SK-N-SH (cell line): ENCODE data around the gene UNCX. TPM values are rescaled to one million over a fixed set of nuclear protein-coding genes. Genes with fewer than 3 reads are reported as not detected.

Experiments
- CTCF ChIA-PET: fragments of 300-600, 350-600 bp; formaldehyde crosslinking; extraction: SDS; loops from one replicate; lab custom pipeline; 2021; lab: Yijun Ruan, JAX
- POLR2A ChIA-PET: fragments of 350-600 bp; sonication (Branson Sonifier 250); formaldehyde crosslinking; extraction: SDS; loops from one replicate; lab custom pipeline; 2020; ENCODE audit warnings: antibody characterized with exemption, inconsistent platforms; lab: Yijun Ruan, JAX
- DNase-seq: peaks from one replicate; pipeline ENCODE4 v3.0.0; 2012
- H2AFZ ChIP-seq: fragments of 200-600 bp; sonication (generic); 2 replicates; pipeline ENCODE4 v1.8.1; 2016; ENCODE audit warnings: antibody characterized with exemption, mild to moderate bottlenecking, low read depth
- H3F3A ChIP-seq: fragments of 200-600 bp; sonication (generic); replicated peaks from 2 replicates; pipeline ENCODE3; 2016; ENCODE audit warnings: antibody characterized with exemption, mild to moderate bottlenecking; ENCODE audit not compliant: insufficient read depth
- H3K27ac ChIP-seq, 2 experiments: fragments of 200-500 bp in 1 of 2; fragments of 200-600 bp in 1 of 2; sonication (Bioruptor generic) in 1 of 2; sonication (generic), shearing (Covaris generic) in 1 of 2; 2 replicates each; pipeline versions ENCODE4 v1.5.1 to v1.6.1; 2014 to 2016; ENCODE audit warnings: low read depth in 2 of 2, inconsistent platforms in 1 of 2, low read length in 1 of 2, mild to moderate bottlenecking in 1 of 2, mixed read lengths in 1 of 2
- H3K27me3 ChIP-seq: fragments of 200-600 bp; sonication (generic), shearing (Covaris generic); 2 replicates; pipeline ENCODE4 v1.6.1; 2016; ENCODE audit warnings: mixed run types; ENCODE audit not compliant: insufficient read depth
- H3K36me3 ChIP-seq, 2 experiments: fragments of 200-500 bp in 1 of 2; fragments of 200-600 bp in 1 of 2; sonication (Bioruptor generic) in 1 of 2; sonication (generic) in 1 of 2; replicated peaks in 1 of 2; 2 replicates each; pipeline versions ENCODE3 to v1.5.1; 2014 to 2016; ENCODE audit warnings: low read length in 1 of 2, mild to moderate bottlenecking in 1 of 2; ENCODE audit not compliant: insufficient read depth in 2 of 2, control insufficient read depth in 1 of 2
- H3K4me1 ChIP-seq, 2 experiments: fragments of 200-500 bp in 1 of 2; fragments of 200-600 bp in 1 of 2; sonication (Bioruptor generic) in 1 of 2; sonication (generic), shearing (Covaris generic) in 1 of 2; 2 replicates each; pipeline versions ENCODE4 v1.5.1 to v1.6.1; 2014 to 2016; ENCODE audit warnings: low read depth in 1 of 2, low read length in 1 of 2, mixed run types in 1 of 2; ENCODE audit not compliant: insufficient read depth in 2 of 2, control insufficient read depth in 1 of 2
- H3K4me2 ChIP-seq: fragments of 200-600 bp; sonication (generic), shearing (Covaris generic); 2 replicates; pipeline ENCODE4 v1.6.1; 2017; ENCODE audit warnings: mixed run types
- H3K4me3 ChIP-seq, 2 experiments: fragments of 200-500 bp in 1 of 2; fragments of 200-600 bp in 1 of 2; sonication (Bioruptor generic) in 1 of 2; sonication (generic), shearing (Covaris generic) in 1 of 2; 2 replicates each; pipeline versions ENCODE4 v1.5.1 to v1.8.1; 2014 to 2016; ENCODE audit warnings: low read depth in 2 of 2, inconsistent platforms in 1 of 2, low read length in 1 of 2, mild to moderate bottlenecking in 1 of 2, mixed read lengths in 1 of 2, moderate library complexity in 1 of 2
- H3K79me2 ChIP-seq: fragments of 200-600 bp; sonication (generic); 2 replicates; pipeline ENCODE4 v1.8.1; 2017; ENCODE audit warnings: mild to moderate bottlenecking; ENCODE audit not compliant: insufficient read depth
- H3K9ac ChIP-seq: fragments of 200-600 bp; sonication (generic); 2 replicates; pipeline ENCODE4 v1.6.1; 2017; ENCODE audit warnings: mixed run types
- H3K9me2 ChIP-seq: fragments of 200-600 bp; sonication (generic); 2 replicates; pipeline ENCODE4 v1.6.1; 2017; ENCODE audit warnings: mixed run types
- H3K9me3 ChIP-seq: fragments of 200-600 bp; sonication (generic); 2 replicates; pipeline ENCODE4 v1.6.1; 2017; ENCODE audit warnings: mixed run types, mild to moderate bottlenecking, moderate library complexity
- H4K20me1 ChIP-seq: fragments of 200-600 bp; sonication (generic); 2 replicates; pipeline ENCODE4 v1.6.1; 2017; ENCODE audit warnings: mild to moderate bottlenecking, mixed run types; ENCODE audit not compliant: insufficient read depth
- ELF1 ChIP-seq: IDR thresholded peaks from 2 replicates; pipeline ENCODE4 v1.4.0; 2012
- EP300 ChIP-seq, 2 experiments: IDR thresholded peaks; 2 replicates each; pipeline versions ENCODE4 v1.4.0 to v1.6.1; 2012; ENCODE audit warnings: borderline replicate concordance in 1 of 2, low read depth in 1 of 2, low read length in 1 of 2
- EZH2phosphoT487 ChIP-seq: fragments of 200-600 bp; sonication (generic); IDR thresholded peaks from 2 replicates; pipeline ENCODE4 v1.6.1; 2017; ENCODE audit warnings: low read depth, mixed run types, mild to moderate bottlenecking, antibody characterized with exemption, moderate library complexity, borderline replicate concordance
- FOXJ3 ChIP-seq: sonication (generic); formaldehyde crosslinking; IDR thresholded peaks from 2 replicates; pipeline ENCODE4 v1.5.1; 2020; ENCODE audit warnings: mild to moderate bottlenecking, missing genetic modification reagents
- GABPA ChIP-seq: IDR thresholded peaks from 2 replicates; pipeline ENCODE4 v1.4.0; 2012; ENCODE audit warnings: low read depth, mild to moderate bottlenecking
- GATA2 ChIP-seq: sonication (generic); formaldehyde crosslinking; IDR thresholded peaks from 2 replicates; pipeline ENCODE4 v1.5.0; 2020; ENCODE audit warnings: mild to moderate bottlenecking, missing genetic modification reagents
- MAX ChIP-seq: IDR thresholded peaks from 2 replicates; pipeline ENCODE4 v1.4.0; 2012; ENCODE audit warnings: low read depth
- PBX3 ChIP-seq: IDR thresholded peaks from 2 replicates; pipeline ENCODE4; 2012
- SMC3 ChIP-seq: IDR thresholded peaks from 2 replicates; pipeline ENCODE4 v1.6.1; 2012; ENCODE audit warnings: low read depth, low read length, improper control_type of control experiment
- TCF12 ChIP-seq: IDR thresholded peaks from 2 replicates; pipeline ENCODE4 v1.4.0; 2012
- YY1 ChIP-seq: IDR thresholded peaks from 2 replicates; pipeline ENCODE4 v1.4.0; 2012; ENCODE audit warnings: low read depth, mild to moderate bottlenecking
- WGBS: methylation state at CpG from one replicate; pipeline ENCODE4 v1.1.6; 2017; ENCODE audit warnings: low lambda C conversion rate; 5-methylcytosine and 5-hydroxymethylcytosine counted together
- polyA plus RNA-seq, 3 experiments: library from polyadenylated mRNA; depleted of rRNA; stranded (reverse); fragments of >200 nt; gene quantifications; 2 replicates each; pipeline ENCODE4 v1.2.3, GENCODE V29; 2012
- TF ChIP-seq, protein P1 (sequence below): fragments of 200-600 bp; sonication (generic); IDR thresholded peaks from 2 replicates; pipeline ENCODE4 v1.6.1; 2017; ENCODE audit warnings: antibody characterized with exemption, mild to moderate bottlenecking, moderate library complexity
- TF ChIP-seq, protein P2 (sequence below): fragments of 150-350 bp; IDR thresholded peaks from 2 replicates; pipeline ENCODE4 v1.6.1; 2016; ENCODE audit warnings: mild to moderate bottlenecking, low read depth, low read length
- TF ChIP-seq, protein P3 (sequence below): IDR thresholded peaks from 2 replicates; pipeline ENCODE4 v1.6.1; 2012; ENCODE audit warnings: mild to moderate bottlenecking, low read depth, low read length, moderate library complexity

The UNCX gene
- polyA plus RNA-seq, 1 of the 3 experiments (the other 2 are of a cell fraction), result not detected

DNA sequence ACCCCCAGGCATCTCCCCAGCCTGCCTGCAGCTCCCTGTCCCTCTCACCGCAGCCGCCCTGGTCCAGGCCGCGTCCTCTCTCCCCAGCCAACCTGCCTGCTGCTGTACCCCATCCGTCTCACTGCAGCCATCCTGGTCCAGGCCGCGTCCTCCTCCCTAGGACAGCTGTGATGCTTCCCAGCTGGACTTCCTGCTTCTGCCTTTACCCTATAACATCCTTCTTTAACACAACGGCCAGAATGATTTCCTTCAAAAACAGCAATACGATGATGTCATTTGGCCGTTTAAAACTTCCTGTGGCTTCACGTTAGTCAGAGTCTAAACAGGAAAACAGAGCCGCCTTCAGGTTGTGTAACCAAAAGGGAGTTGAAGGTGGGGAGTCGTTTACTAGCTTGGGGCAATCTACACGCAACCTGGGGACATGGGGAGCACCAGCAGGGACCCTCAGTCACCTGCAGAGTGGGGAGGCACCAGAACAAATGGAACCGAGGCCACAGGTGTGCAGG, 40.4 kb upstream of the UNCX start:
- no peak overlapping the region for H3K9ac ChIP-seq
- H3K9me3 ChIP-seq, result no peaks in the 10 kb centered on the region
- no peak overlapping the region for H3K27ac ChIP-seq
- H3K4me3 ChIP-seq, result no peak overlapping the region
- 0 out of 2 replicates have a peak overlapping the region, but pooled peaks have one; percentile 18 for H2AFZ ChIP-seq
- no peaks in the 10 kb centered on the region for H3K9me2 ChIP-seq
- H3K27me3 ChIP-seq, result peaks cover 36% of the 10 kb centered on the region
- WGBS, result 30% methylated on average over 15 of the region's 15 CpGs
- no peak for DNase-seq
- ChIA-PET CTCF (interaction anchor here (1.0 to 5.6 kb wide), 13 partner anchors 8 to 282 kb away, joined by 4 to 115 read pairs (median 25); partner anchors contain the start of gene ADAP1), POLR2A (no interaction called here)
- H3K4me2 ChIP-seq, result peak overlapping the region; percentile 3; the same call in 1 of the 2 replicates
- H3K79me2 ChIP-seq, result no peaks in the 10 kb centered on the region
- no peaks in the 10 kb centered on the region for H4K20me1 ChIP-seq
- no peaks in the 10 kb centered on the region for H3K4me1 ChIP-seq
- no peaks in the 10 kb centered on the region for H3K36me3 ChIP-seq
- peaks cover 7% of the 10 kb centered on the region for H3F3A ChIP-seq
- TF ChIP-seq MAX (0 out of 2 replicates have a peak, but pooled peaks have one; percentile 39), YY1 (no peak), TCF12 (peak; percentile 31; the same call in 1 of the 2 replicates), ELF1 (peak; percentile 42), GABPA (peak; percentile 50), FOXJ3 (CRISPR knock-in tag) (no peak), GATA2 (CRISPR knock-in tag) (no peak)
- TF ChIP-seq, protein P1, sequence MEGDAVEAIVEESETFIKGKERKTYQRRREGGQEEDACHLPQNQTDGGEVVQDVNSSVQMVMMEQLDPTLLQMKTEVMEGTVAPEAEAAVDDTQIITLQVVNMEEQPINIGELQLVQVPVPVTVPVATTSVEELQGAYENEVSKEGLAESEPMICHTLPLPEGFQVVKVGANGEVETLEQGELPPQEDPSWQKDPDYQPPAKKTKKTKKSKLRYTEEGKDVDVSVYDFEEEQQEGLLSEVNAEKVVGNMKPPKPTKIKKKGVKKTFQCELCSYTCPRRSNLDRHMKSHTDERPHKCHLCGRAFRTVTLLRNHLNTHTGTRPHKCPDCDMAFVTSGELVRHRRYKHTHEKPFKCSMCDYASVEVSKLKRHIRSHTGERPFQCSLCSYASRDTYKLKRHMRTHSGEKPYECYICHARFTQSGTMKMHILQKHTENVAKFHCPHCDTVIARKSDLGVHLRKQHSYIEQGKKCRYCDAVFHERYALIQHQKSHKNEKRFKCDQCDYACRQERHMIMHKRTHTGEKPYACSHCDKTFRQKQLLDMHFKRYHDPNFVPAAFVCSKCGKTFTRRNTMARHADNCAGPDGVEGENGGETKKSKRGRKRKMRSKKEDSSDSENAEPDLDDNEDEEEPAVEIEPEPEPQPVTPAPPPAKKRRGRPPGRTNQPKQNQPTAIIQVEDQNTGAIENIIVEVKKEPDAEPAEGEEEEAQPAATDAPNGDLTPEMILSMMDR, result peak; percentile 42
- TF ChIP-seq, protein P2, sequence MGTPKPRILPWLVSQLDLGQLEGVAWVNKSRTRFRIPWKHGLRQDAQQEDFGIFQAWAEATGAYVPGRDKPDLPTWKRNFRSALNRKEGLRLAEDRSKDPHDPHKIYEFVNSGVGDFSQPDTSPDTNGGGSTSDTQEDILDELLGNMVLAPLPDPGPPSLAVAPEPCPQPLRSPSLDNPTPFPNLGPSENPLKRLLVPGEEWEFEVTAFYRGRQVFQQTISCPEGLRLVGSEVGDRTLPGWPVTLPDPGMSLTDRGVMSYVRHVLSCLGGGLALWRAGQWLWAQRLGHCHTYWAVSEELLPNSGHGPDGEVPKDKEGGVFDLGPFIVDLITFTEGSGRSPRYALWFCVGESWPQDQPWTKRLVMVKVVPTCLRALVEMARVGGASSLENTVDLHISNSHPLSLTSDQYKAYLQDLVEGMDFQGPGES, result no peak

DNA sequence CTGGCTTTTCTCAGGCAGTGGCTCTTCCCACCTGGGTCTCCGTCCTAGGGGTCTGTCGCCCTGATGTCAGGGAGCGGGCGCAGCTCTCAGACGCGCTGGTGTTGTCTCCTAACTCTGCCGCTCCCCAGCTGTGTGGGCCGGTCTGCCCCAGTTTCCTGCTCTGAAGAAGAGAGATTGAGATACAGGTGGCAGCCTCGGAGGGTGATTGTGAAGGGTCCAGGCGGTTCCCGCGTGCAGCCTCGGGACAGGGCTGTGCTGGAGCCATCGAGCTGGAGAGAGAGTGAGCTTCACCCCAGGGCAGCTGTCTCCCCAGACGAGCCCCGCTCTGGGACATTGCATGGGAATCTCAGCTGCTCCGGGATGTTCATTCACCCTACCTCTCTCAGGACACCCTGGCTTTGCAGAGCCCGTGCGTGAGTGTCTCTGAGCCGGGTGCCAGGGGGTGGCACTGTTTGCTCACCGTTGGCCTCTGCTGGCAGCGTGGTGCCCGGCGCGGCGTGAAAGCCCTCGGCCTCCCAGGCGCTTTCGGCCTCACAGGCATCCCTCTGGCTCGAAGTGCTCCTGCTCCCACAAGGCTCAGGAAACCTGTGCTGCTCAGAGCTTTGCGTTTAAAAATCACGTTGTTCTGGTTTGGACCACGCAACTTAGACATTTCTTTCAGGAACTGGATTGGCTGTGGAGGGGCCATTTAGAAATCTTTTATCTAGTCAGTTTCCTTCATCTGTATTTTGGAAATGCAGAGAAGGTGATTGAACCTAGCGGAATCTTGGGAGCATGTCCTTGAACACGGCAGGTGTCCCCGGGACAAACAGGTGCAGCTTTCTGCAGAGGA, 38.9 kb upstream of the UNCX start:
- POLR2A ChIA-PET, result interaction anchor here (0.6 kb wide), 1 partner anchor 16 kb away, joined by 3 read pairs; no protein-coding TSS in a partner anchor
- Histone ChIP-seq H3F3A (peaks cover 8% of the 10 kb centered on the region), H3K4me2 (no peak overlapping the region), H3K27ac (no peak overlapping the region), H3K9ac (no peak overlapping the region), H3K36me3 (no peaks in the 10 kb centered on the region), H4K20me1 (no peaks in the 10 kb centered on the region), H3K9me3 (no peaks in the 10 kb centered on the region), H3K4me1 (peaks cover 0 to 3% of the 10 kb centered on the region in 2 experiments; a peak in 1 of 4 replicates), H3K9me2 (no peaks in the 10 kb centered on the region), H2AFZ (no peak overlapping the region), H3K79me2 (no peaks in the 10 kb centered on the region), H3K4me3 (no peak overlapping the region), H3K27me3 (peaks cover 29% of the 10 kb centered on the region; the same call in 1 of the 2 replicates)
- WGBS, result 10% methylated on average over 23 of the region's 36 CpGs
- DNase-seq, result peak; percentile 90
- CTCF ChIA-PET, result interaction anchor here (0.6 to 5.6 kb wide), 51 partner anchors 10 to 306 kb away, joined by 3 to 115 read pairs (median 5); partner anchors contain the start of genes ADAP1 and UNCX
- no peak for TF ChIP-seq PBX3
- TF ChIP-seq EZH2phosphoT487, result no peak
- TF ChIP-seq EP300 (IDR thresholded peaks at IDR 0.05; ENCODE audit: borderline replicate concordance in 1 of 2, low read depth in 1 of 2, low read length in 1 of 2), result no peak
- TF ChIP-seq, protein P1, result peak; percentile 75
- TF ChIP-seq SMC3, result peak; percentile 74
- TF ChIP-seq, protein P3, sequence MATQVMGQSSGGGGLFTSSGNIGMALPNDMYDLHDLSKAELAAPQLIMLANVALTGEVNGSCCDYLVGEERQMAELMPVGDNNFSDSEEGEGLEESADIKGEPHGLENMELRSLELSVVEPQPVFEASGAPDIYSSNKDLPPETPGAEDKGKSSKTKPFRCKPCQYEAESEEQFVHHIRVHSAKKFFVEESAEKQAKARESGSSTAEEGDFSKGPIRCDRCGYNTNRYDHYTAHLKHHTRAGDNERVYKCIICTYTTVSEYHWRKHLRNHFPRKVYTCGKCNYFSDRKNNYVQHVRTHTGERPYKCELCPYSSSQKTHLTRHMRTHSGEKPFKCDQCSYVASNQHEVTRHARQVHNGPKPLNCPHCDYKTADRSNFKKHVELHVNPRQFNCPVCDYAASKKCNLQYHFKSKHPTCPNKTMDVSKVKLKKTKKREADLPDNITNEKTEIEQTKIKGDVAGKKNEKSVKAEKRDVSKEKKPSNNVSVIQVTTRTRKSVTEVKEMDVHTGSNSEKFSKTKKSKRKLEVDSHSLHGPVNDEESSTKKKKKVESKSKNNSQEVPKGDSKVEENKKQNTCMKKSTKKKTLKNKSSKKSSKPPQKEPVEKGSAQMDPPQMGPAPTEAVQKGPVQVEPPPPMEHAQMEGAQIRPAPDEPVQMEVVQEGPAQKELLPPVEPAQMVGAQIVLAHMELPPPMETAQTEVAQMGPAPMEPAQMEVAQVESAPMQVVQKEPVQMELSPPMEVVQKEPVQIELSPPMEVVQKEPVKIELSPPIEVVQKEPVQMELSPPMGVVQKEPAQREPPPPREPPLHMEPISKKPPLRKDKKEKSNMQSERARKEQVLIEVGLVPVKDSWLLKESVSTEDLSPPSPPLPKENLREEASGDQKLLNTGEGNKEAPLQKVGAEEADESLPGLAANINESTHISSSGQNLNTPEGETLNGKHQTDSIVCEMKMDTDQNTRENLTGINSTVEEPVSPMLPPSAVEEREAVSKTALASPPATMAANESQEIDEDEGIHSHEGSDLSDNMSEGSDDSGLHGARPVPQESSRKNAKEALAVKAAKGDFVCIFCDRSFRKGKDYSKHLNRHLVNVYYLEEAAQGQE, result no peak
